GM19043 (cell line): Measurements from ENCODE around the gene INVS.

ENCODE experiments used
- ATAC-seq: cut with Tn5 transposase; IDR thresholded peaks from one replicate; pipeline ENCODE4 v1.9.1; 2021; ENCODE audit warnings: low read depth; ENCODE audit not compliant: unreplicated experiment

The INVS gene

DNA sequence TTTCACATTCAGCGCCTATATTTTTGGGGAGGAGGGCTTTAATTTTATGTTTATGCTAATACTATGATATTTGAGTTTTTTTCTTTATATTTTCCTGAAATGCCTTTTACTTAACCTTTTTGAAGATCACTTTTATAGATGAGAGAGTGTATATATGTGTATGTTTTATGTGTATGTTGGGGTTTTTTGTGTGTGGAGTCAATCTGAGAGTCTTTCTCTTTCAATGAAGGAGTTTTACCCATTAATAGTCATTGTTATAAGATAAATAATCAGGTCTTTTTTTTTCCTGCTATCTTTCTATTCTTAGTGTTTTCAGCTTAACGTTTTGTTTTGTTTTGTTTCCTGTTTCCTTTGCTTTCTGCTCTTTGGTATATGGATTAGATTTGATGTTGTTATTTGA is 141.5 kb downstream of the INVS start:
- no peak for ATAC-seq

GRCh38 chr9:100267211-100267610 is 168.2 kb downstream of the INVS start:
- no peak for ATAC-seq

DNA sequence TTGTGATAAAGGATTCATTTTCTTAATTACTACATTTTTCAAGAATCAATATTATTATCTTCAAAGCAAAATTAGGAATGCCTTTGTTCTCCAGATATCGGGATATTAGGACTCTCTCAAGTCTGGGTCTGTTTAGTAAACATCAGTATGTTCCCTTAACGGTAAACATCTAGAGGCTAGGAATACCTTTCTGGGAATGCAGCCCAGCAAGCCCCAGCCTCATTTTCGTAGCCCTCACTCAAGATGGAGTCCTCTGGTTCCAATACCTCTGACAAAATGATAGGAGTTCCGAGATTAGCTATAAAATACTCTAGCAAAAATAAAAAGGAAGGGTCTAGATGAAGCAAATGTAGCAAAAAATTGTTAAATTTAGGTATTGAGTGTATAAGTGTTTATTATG is 169.2 kb downstream of the INVS start:
- no peak for ATAC-seq

- no peak for ATAC-seq
Observed at GRCh38 chr9:100269656-100270055, 170.6 kb downstream of the INVS start.

GRCh38 chr9:100277166-100277979 is 178.3 kb downstream of the INVS start:
- no peak for ATAC-seq

DNA sequence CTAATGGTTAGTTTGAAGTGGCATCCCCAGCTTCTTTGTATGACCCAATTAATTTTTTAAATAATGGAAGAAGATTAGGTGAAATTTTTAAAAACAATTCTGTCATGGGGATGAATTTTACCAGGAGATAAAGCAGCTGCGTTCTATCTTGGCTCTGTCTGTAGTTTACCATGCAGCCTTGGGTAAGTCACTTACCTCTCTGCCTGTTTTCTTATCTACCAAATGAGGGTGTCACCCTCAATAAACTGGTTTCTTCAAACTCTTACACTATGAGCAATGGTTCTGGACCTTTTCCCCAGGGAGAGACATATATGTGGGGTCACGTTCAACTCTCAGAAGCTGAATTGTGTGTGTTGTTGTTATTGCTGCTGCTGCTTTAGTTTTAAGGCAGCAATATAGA is 182.0 kb downstream of the INVS start:
- no peak for ATAC-seq

DNA sequence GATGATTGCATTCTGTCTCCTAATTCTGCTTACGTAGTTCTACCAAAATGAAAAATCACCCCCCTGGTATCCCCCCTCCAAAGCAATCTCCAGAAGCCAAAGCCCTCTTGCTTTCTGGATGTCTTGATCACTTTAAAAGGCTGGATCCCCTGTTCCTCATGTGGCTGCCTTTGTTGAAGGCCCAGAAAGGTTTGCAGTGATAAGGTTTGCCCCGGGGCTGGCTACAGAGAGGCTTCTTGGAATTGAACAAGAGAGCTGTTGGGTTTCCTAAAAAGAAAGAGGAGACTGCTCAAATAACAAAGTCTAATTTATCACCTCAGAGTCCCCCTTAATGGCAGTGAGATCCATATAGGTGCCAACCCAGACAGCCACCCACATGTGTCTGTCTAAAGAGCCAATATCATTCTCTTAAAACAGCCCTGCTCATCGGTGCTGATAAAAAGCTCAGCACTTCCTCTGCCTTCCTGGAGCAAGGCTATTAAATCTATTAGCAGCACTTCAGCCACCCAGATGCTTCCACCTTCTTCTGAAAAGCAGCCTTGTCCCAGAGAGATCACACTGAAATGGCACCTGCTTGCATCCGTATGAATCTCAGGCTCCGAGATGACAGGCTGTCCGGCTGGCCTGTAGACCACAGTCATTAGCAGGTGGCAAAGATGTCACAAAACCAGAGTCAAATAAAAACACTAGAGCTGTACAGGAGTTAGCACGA is 182.8 kb downstream of the INVS start:
- no peak for ATAC-seq

GRCh38 chr9:100282388-100282719 is 183.3 kb downstream of the INVS start:
- no peak for ATAC-seq

DNA sequence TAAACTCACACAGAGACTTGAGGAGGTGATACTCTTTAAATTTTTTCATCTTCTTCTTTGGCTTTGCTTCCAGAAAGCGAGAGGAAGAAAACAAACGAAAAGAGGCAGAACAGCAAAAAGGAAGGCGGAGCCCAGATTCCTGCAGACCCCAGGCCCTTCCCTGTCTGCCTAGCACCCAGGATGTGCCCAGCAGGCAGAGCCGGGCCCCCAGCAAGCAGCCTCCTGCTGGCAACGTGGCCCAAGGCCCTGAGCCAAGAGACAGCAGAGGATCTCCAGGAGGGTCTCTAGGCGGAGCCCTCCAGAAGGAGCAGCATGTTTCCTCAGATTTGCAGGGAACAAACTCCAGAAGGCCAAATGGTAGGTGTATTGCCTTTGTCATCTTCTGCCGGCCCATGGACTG is 185.2 kb downstream of the INVS start:
- no peak for ATAC-seq

DNA sequence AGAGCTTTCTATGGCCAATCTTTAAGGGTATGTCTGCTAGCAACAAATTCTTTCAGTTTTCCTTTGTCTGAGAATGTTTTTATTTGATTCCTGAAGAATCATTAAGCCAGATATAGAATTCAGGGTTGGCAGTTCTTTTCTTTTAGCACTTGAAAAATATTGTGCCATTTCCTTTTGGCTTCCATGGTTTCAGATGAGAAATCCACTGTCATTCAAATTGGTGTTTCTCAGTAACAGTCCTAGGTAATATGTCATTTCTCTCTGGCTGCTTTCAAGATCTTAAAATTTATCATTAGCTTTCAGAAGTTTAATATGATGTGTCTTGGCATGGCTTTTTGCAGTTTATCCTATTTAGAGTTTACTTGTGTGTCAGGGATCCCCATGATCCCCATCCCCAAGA is 186.0 kb downstream of the INVS start:
- ATAC-seq: no peak

- no peak for ATAC-seq
Observed at GRCh38 chr9:100285601-100286000, 186.6 kb downstream of the INVS start.

DNA sequence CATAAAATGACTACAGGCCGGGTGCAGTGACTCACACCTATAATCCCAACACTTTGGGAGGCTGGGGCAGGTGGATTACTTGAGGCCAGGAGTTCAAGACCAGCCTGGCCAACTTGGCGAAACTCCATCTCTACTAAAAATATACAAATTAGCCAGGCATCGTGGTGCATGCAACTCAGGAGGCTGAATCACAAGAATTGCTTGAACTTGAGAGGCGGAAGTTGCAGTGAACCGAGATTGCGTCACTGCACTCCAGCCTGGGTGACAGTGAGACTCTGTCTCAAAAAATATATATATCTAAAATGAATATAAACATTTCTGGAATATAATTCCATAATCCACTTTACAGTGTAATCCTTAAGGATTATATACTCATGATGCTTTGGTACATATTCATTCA is 187.2 kb downstream of the INVS start:
- ATAC-seq: no peak

DNA sequence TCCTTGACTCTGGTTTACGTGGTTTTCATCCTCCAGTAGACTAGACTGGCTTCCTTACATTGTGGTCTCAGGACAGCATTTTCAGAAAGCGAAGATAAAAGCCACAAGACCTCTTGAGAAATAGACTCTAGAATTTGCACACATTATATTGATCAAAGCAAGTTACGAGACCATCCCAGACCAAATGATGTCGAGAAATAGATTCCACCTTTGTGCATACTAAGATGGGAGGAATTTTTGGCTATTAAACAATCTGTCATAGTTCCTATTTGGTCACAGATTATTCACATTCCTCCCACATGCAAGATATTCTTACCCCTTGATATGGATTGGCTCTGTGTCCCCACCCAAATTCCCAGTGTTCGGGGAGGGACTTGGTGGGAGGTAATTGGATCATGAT is 188.1 kb downstream of the INVS start:
- ATAC-seq: no peak

- no peak for ATAC-seq
Observed at GRCh38 chr9:100290714-100291113, 191.7 kb downstream of the INVS start.

DNA sequence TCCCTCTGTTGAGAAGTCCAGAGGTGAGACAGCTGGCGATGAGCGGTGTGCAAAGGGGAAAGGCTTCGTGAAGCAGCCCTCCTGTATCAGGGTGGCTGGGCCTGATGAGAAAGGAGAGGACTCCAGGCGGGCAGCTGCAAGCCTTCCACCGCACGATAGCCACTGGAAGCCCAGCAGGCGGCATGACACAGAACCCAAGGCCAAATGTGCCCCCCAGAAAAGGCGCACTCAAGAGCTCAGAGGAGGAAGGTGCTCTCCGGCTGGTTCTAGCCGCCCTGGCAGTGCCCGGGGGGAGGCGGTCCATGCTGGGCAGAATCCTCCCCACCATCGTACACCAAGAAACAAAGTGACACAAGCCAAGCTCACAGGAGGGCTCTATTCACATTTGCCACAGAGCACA is 193.4 kb downstream of the INVS start:
- ATAC-seq: no peak

DNA sequence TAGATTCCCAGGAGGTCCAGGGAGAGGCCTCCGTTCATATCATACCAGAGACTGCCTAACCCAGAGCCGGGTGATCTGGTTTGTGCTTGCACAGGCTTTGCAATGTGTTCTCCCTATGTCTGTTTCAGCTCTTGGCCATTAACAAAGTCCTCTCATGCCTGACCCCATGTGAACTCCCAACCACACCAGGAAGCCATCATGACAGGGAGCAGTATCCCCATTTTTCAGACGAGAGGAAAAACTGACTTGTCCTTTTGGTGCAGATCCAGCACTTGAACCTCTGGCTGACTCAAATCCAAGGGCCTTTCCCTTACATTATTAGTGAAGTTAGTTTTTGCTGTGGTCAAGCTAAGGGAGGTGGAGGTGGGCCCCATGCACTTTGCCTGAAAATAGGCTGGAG is 195.3 kb downstream of the INVS start:
- no peak for ATAC-seq

GRCh38 chr9:100294806-100295205 is 195.8 kb downstream of the INVS start:
- ATAC-seq: no peak

DNA sequence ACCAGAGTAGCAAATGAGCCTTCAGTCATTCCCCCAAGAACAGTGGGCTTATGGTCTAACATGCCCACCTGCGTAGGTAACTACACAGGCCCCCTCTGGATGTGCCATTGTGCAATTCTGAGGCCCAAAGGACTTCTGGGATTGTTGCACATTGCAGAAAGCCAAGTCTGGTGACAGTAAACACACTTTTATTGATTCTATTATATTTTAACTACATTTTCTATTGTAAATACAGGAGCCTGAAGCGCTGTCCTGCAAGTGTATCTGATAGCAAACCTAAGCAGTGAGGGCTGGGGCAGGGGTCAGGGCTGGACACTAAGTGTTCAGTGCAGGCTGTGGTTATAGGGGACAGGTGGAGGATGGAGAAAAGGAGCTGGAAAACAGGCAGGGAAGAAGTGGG is 196.2 kb downstream of the INVS start:
- ATAC-seq: no peak

DNA sequence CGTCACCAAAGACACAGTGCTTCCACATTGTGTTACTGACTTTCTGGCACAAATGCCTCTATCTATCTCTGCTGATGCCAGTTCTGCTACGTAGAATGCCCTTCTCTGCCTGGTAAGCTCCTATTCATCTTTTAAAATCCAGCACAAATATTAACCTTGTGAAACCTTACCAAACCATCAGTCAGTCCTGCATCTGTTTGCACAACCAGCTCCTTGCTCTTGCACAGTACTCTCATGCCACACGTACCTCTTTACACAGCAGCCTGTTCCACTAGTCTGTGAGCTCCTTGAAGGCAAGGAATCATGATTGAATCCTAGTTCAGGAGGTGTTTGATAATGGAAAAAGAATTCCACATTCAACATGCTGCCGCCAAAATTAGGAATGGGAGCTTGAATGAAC is 197.4 kb downstream of the INVS start:
- no peak for ATAC-seq

DNA sequence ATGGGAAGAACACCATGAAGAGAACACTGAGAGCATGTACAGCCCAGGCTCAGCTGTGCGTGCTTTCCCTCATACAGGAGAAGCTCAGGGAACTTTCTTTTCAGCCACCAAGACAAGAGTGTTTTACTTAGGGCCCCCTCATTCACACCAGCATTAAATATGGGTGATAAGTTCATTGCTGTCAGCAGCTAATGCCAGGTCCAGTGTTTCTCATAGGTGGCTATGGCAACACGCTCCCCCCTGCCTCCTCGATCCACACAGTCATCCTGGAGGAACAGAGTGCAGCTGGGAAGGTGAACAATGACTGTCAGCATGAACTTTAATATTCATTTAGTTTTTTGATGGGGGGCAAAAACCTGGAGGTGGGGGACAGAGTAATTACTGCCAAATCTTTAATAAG is 199.3 kb downstream of the INVS start:
- ATAC-seq: no peak

GRCh38 chr9:100303747-100304146 is 204.7 kb downstream of the INVS start:
- no peak for ATAC-seq

DNA sequence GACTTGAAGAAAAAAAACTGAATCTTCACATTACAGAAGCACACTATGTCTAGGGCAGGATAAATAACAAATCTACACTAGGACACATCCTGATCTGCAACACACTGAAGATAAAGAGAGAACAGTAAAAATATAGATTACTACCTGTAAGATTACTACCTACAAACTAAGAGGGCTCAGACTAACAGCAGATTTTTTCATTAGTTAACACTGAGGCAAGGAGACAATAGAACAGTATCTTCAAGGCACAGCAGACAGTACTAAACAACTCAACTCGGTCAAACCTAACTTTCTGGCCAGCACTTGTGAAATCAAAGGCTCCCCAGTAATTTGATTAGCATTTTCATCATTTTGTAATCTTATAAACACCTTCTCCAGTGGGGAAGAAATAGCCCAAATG is 207.2 kb downstream of the INVS start:
- ATAC-seq: no peak
